Neural cell (in vitro differentiated cells): Measurements from ENCODE around the gene B2M. TPM values are rescaled to one million over a fixed set of nuclear protein-coding genes. Genes with fewer than 3 reads are reported as not detected.

Experiments
- H2AFZ ChIP-seq: fragments of 200-600, 300-800 bp; sonication (generic), shearing (Covaris generic); 2 replicates; pipeline ENCODE4 v1.6.0; 2014; ENCODE audit warnings: low read depth, mild to moderate bottlenecking, antibody characterized with exemption, low read length, moderate library complexity
- H3F3A ChIP-seq: fragments of 200-600 bp; shearing (Covaris generic); 2 replicates; pipeline ENCODE4 v1.6.1; 2016; ENCODE audit warnings: mild to moderate bottlenecking, moderate library complexity, mixed read lengths, antibody characterized with exemption, low read length; ENCODE audit not compliant: insufficient read depth, poor library complexity, severe bottlenecking
- H3K27ac ChIP-seq: fragments of 200-600, 300-800 bp; sonication (generic), shearing (Covaris generic); 2 replicates; pipeline ENCODE4 v1.5.1; 2014; ENCODE audit warnings: mild to moderate bottlenecking, low read length, moderate library complexity
- H3K27me3 ChIP-seq: fragments of 300-800, 200-600 bp; sonication (generic), shearing (Covaris generic); 2 replicates; pipeline ENCODE4 v1.6.0; 2014; ENCODE audit warnings: mild to moderate bottlenecking, low read depth, low read length, moderate library complexity; ENCODE audit not compliant: insufficient read depth
- H3K36me3 ChIP-seq: fragments of 300-800, 200-600 bp; sonication (generic), shearing (Covaris generic); 2 replicates; pipeline ENCODE4 v1.5.1; 2014; ENCODE audit warnings: mild to moderate bottlenecking, antibody characterized with exemption, low read length, moderate library complexity; ENCODE audit not compliant: insufficient read depth
- H3K4me2 ChIP-seq: fragments of 300-800, 200-600 bp; sonication (generic), shearing (Covaris generic); 2 replicates; pipeline ENCODE4 v1.6.0; 2014; ENCODE audit warnings: mild to moderate bottlenecking, low read length
- H3K4me3 ChIP-seq: fragments of 300-800, 200-600 bp; sonication (generic), shearing (Covaris generic); 2 replicates; pipeline ENCODE4 v1.5.1; 2014; ENCODE audit warnings: mild to moderate bottlenecking, low read length, moderate library complexity
- H3K79me2 ChIP-seq: fragments of 200-600 bp; shearing (Covaris generic); replicated peaks from 2 replicates; pipeline ENCODE4 v1.6.0; 2014; ENCODE audit warnings: mild to moderate bottlenecking, low read length, moderate library complexity; ENCODE audit not compliant: insufficient read depth
- H3K9ac ChIP-seq: fragments of 300-800, 200-600 bp; sonication (generic), shearing (Covaris generic); 2 replicates; pipeline ENCODE4 v1.6.1; 2016; ENCODE audit warnings: mild to moderate bottlenecking, low read length, mixed read lengths
- H3K9me2 ChIP-seq: fragments of 200-600 bp; shearing (Covaris generic); 2 replicates; pipeline ENCODE4 v1.6.1; 2016; ENCODE audit warnings: mild to moderate bottlenecking, low read length, mixed read lengths; ENCODE audit not compliant: insufficient read depth
- H3K9me3 ChIP-seq: fragments of 200-600, 300-800 bp; sonication (generic), shearing (Covaris generic); 2 replicates; pipeline ENCODE4 v1.6.1; 2016; ENCODE audit warnings: mild to moderate bottlenecking, mixed run types, low read length, moderate library complexity, mixed read lengths
- H4K20me1 ChIP-seq: fragments of 200-600 bp; shearing (Covaris generic); 2 replicates; pipeline ENCODE4 v1.6.1; 2016; ENCODE audit warnings: mild to moderate bottlenecking, mixed run types; ENCODE audit not compliant: insufficient read depth
- EP300 ChIP-seq: fragments of 450-650 bp; conservative IDR thresholded peaks from 2 replicates; pipeline ENCODE4 v1.6.1; 2014; ENCODE audit warnings: antibody characterized with exemption, mild to moderate bottlenecking, moderate library complexity; ENCODE audit not compliant: poor library complexity, severe bottlenecking
- EZH2 ChIP-seq: fragments of 200-600, 300-800 bp; shearing (Covaris generic), sonication (generic); IDR thresholded peaks from 2 replicates; pipeline ENCODE4 v1.6.1; 2014; ENCODE audit warnings: antibody characterized with exemption, low read length, borderline replicate concordance, mild to moderate bottlenecking; ENCODE audit not compliant: insufficient read depth, poor library complexity, severe bottlenecking
- MXI1 ChIP-seq: fragments of 450-650 bp; conservative IDR thresholded peaks from 2 replicates; pipeline ENCODE4 v1.6.1; 2014; ENCODE audit warnings: antibody characterized with exemption, mild to moderate bottlenecking; ENCODE audit not compliant: poor library complexity, severe bottlenecking
- POLR2AphosphoS5 ChIP-seq: IDR thresholded peaks from 2 replicates; pipeline ENCODE4 v1.6.1; 2012
- RAD21 ChIP-seq: fragments of 450-650 bp; conservative IDR thresholded peaks from 2 replicates; pipeline ENCODE4 v1.6.1; 2014; ENCODE audit warnings: antibody characterized with exemption, mild to moderate bottlenecking, moderate library complexity
- SMC3 ChIP-seq: fragments of 450-650 bp; conservative IDR thresholded peaks from 2 replicates; pipeline ENCODE4 v1.6.1; 2014; ENCODE audit warnings: antibody characterized with exemption, mild to moderate bottlenecking, moderate library complexity; ENCODE audit not compliant: poor library complexity
- TAF1 ChIP-seq: IDR thresholded peaks from 2 replicates; pipeline ENCODE4 v1.6.1; 2012; ENCODE audit warnings: low read depth
- polyA plus RNA-seq: library from polyadenylated mRNA; depleted of rRNA; stranded (reverse); fragments of >200 nt; gene quantifications from 2 replicates; pipeline ENCODE4 v1.2.3, GENCODE V29; 2014
- TF ChIP-seq, protein P1 (sequence below): fragments of 450-650 bp; IDR thresholded peaks from 2 replicates; pipeline ENCODE4 v1.5.1; 2014; ENCODE audit warnings: antibody characterized with exemption, mild to moderate bottlenecking, moderate library complexity; ENCODE audit not compliant: poor library complexity, severe bottlenecking
- TF ChIP-seq, protein P2 (sequence below): IDR thresholded peaks from 2 replicates; pipeline ENCODE4 v1.6.1; 2012; ENCODE audit warnings: borderline replicate concordance

Gene B2M
- polyA plus RNA-seq, 1 donor from 2014 or later: 15.6 TPM

DNA sequence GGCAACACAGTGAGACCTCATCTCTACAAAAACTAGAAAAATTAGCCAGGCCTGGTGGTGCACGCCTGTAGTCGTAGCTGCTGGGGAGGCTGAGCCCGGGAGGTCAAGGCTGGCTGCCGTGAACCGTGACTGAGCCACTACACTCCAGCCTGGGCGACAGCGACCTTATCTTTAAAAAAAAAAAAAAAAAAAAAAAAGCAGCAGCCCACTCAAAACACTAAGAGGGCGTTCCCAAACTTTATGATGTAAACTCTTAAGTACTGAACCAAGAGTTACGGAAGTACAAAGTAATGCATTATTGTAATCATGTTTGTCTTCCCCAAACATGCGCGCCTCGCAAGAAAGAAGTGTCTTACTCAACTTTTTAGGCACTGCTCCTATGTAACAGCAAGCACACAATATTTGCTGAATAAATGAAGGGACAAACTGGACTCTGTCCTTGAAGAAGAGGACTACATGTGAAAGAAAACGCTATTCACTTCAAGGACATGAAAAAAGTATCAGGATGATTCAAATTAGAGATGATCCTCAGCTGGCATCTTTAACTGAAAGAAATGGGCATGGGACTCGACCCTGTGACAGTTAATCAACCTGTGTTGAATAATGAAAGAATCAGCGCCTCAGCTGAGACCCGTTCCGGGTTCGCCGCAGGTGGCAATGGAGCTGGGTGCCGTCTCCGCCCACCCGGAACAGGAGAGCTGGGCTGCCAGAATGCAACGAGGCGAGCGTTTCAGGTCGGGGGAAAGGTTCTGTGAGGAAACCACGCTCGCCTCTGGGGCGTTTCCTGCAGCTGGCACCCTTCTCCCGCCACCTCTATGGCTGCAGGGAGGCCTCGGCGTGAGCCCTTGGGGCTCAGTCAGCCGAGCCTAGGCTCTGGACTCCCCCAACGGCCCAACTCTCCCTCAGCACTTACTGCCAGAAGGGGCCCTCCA, 48.6 kb upstream of the B2M start:
- Histone ChIP-seq H3K4me2 (peak overlapping the region; percentile 100), H3K79me2 (peaks cover 20% of the 10 kb centered on the region), H4K20me1 (no peaks in the 10 kb centered on the region), H3K27me3 (no peaks in the 10 kb centered on the region), H3K9me3 (no peaks in the 10 kb centered on the region), H3K4me3 (peak overlapping the region; percentile 97), H3K36me3 (no peaks in the 10 kb centered on the region), H3K9ac (peak overlapping the region; percentile 95), H3K27ac (peak overlapping the region; percentile 88), H2AFZ (peak overlapping the region; percentile 97), H3K9me2 (no peaks in the 10 kb centered on the region), H3F3A (no peaks in the 10 kb centered on the region)
- TF ChIP-seq EP300: no peak
- no peak for TF ChIP-seq MXI1

DNA sequence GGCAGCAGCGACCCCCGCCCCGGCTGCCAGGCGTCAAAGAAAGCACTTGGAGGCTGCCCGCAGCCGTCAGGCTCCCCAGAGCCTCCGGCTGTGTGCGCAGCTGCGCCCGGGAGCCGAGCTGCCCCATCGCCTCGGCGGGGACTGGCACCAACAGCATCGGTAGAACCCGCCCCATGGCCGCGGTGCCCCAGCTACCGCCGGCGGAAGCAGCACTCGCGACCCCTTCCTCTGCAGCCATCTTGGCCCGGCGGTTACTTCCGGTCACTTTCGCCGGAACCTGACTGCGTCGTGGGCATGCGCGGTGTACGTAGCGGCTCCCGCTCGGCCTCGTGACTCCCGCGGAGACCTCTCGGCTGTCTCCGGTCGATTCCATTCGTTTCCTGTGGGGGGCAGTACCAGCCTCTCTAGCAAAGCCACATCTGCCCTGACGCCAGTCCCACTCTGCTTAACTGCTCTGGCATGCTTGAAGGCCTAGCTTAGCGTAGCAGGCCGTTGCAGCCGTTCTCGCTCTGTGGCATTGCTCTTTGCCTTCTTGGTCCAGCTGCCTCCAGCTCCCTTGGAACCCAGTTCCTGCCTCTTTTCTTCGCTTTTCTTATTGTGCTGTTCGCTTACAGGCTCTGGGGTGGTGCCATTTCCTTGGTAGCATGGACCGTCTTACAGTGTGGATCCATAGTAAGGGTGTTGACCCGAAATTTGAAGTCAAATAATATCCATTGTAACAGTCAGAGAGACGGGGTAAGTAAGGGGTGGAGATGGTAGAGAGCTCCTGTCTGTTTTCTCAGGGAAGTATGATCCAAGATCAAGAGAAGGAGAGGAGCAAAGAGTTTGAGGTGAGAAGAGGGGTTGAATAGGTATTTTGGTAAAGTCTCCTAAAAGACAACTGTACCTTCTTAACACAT, 47.7 kb upstream of the B2M start, which contains the start of gene SPG11:
SPG11 (minus strand) TSS at position 253 of the 899 bp plus-strand sequence; CDS start at position 238, 15 bp downstream.
- H3K79me2 ChIP-seq: peaks cover 20% of the 10 kb centered on the region
- H3K9me2 ChIP-seq: no peaks in the 10 kb centered on the region
- no peaks in the 10 kb centered on the region for H4K20me1 ChIP-seq
- H3K27ac ChIP-seq: peak within 1 kb of the TSS; percentile 88
- no peaks in the 10 kb centered on the region for H3K9me3 ChIP-seq
- no peaks in the 10 kb centered on the region for H3K27me3 ChIP-seq
- H3K36me3 ChIP-seq: no peaks in the 10 kb centered on the region
- TF ChIP-seq RAD21 (peak; percentile 95), MXI1 (peak; percentile 81), EZH2 (no peak), EP300 (no peak), POLR2AphosphoS5 (peak; percentile 95), SMC3 (peak; percentile 93), TAF1 (peak; percentile 82)
- TF ChIP-seq, protein P1, sequence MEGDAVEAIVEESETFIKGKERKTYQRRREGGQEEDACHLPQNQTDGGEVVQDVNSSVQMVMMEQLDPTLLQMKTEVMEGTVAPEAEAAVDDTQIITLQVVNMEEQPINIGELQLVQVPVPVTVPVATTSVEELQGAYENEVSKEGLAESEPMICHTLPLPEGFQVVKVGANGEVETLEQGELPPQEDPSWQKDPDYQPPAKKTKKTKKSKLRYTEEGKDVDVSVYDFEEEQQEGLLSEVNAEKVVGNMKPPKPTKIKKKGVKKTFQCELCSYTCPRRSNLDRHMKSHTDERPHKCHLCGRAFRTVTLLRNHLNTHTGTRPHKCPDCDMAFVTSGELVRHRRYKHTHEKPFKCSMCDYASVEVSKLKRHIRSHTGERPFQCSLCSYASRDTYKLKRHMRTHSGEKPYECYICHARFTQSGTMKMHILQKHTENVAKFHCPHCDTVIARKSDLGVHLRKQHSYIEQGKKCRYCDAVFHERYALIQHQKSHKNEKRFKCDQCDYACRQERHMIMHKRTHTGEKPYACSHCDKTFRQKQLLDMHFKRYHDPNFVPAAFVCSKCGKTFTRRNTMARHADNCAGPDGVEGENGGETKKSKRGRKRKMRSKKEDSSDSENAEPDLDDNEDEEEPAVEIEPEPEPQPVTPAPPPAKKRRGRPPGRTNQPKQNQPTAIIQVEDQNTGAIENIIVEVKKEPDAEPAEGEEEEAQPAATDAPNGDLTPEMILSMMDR: peak; percentile 99
- TF ChIP-seq, protein P2, sequence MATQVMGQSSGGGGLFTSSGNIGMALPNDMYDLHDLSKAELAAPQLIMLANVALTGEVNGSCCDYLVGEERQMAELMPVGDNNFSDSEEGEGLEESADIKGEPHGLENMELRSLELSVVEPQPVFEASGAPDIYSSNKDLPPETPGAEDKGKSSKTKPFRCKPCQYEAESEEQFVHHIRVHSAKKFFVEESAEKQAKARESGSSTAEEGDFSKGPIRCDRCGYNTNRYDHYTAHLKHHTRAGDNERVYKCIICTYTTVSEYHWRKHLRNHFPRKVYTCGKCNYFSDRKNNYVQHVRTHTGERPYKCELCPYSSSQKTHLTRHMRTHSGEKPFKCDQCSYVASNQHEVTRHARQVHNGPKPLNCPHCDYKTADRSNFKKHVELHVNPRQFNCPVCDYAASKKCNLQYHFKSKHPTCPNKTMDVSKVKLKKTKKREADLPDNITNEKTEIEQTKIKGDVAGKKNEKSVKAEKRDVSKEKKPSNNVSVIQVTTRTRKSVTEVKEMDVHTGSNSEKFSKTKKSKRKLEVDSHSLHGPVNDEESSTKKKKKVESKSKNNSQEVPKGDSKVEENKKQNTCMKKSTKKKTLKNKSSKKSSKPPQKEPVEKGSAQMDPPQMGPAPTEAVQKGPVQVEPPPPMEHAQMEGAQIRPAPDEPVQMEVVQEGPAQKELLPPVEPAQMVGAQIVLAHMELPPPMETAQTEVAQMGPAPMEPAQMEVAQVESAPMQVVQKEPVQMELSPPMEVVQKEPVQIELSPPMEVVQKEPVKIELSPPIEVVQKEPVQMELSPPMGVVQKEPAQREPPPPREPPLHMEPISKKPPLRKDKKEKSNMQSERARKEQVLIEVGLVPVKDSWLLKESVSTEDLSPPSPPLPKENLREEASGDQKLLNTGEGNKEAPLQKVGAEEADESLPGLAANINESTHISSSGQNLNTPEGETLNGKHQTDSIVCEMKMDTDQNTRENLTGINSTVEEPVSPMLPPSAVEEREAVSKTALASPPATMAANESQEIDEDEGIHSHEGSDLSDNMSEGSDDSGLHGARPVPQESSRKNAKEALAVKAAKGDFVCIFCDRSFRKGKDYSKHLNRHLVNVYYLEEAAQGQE: peak; percentile 57
- peak within 1 kb of the TSS; percentile 95 for H3K9ac ChIP-seq
- H2AFZ ChIP-seq: peak within 1 kb of the TSS; percentile 97
- H3K4me2 ChIP-seq: peak within 1 kb of the TSS; percentile 100
- peak within 1 kb of the TSS; percentile 97 for H3K4me3 ChIP-seq
- no peaks in the 10 kb centered on the region for H3F3A ChIP-seq
